NCI-H2171 (cell line): ENCODE measurements around the gene AZGP1.
"Not testable (repeated sequence)": the region's sequence is repeated elsewhere in the genome, so short reads cannot be mapped to it uniquely, and the experiment has no call there.

Experiments
- DNase-seq: peaks from one replicate; lab custom pipeline; 2025; lab: John Stamatoyannopoulos, UW

AZGP1 gene

GRCh38 chr7:99975782-99976521, at the start of gene AZGP1:
Gene AZGP1 (minus strand): TSS chr7:99976031. CDS start chr7:99976020, 11 bp downstream.
- no peak for DNase-seq

DNA sequence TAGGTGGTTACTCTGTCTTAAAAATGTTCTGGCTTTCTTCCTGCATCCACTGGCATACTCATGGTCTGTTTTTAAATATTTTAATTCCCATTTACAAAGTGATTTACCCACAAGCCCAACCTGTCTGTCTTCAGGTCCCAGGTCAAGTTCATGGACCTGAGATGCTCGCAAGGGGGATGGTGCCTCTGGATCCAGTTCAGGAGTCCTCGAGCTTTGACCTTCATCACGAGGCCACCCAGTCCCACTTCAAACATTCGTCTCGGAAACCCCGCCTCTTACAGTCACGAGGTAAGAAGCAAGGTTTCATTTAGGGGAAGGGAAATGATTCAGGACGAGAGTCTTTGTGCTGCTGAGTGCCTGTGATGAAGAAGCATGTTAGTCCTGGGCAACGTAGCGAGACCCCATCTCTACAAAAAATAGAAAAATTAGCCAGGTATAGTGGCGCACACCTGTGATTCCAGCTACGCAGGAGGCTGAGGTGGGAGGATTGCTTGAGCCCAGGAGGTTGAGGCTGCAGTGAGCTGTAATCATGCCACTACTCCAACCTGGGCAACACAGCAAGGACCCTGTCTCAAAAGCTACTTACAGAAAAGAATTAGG, 48.3 kb upstream of the AZGP1 start:
- DNase-seq: no peak

GRCh38 chr7:100023526-100023925, 47.7 kb upstream of the AZGP1 start:
- no peak for DNase-seq

- DNase-seq: no peak
Observed at GRCh38 chr7:100022621-100023020, 46.8 kb upstream of the AZGP1 start.

DNA sequence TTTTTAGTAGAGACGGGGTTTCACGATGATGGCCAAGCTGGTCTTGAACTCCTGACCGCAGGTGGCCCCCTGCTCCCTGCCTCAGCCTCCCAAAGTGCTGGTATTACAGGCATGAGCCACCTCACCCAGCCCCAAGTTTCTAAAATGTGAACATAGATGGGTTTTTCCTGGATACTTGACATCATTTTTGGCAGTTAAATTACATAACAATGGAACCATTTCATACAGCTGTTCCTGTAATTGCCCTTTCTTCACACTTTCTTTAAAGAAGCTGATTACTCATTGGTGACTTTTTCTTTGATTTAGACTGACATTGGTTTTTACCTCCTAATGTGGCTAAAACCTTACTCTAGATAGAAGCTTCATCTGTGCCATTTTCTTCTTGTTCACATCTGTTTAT, 45.5 kb upstream of the AZGP1 start:
- no peak for DNase-seq

- DNase-seq: no peak
Observed at GRCh38 chr7:100019908-100020307, 44.1 kb upstream of the AZGP1 start.

DNA sequence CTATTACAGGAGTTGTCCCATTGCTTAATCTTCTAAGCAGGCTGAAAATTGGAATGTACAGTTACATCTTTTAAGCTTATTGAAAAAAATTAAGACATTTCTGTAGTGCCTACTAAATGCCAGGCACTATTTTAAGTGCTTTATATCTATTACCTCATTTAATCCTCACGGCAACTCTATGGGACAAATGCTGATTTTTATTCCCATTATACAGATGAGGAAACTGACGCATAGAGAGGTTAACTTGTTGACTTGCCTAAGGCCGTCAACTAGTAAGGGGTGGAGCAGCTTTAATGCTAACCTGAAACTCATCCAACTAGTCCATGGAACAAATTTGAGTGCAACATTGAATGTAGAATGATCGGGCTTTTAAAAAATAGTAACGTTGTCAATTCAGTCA, 42.0 kb upstream of the AZGP1 start:
- no peak for DNase-seq

GRCh38 chr7:100017300-100017699, 41.5 kb upstream of the AZGP1 start:
- DNase-seq: no peak

DNA sequence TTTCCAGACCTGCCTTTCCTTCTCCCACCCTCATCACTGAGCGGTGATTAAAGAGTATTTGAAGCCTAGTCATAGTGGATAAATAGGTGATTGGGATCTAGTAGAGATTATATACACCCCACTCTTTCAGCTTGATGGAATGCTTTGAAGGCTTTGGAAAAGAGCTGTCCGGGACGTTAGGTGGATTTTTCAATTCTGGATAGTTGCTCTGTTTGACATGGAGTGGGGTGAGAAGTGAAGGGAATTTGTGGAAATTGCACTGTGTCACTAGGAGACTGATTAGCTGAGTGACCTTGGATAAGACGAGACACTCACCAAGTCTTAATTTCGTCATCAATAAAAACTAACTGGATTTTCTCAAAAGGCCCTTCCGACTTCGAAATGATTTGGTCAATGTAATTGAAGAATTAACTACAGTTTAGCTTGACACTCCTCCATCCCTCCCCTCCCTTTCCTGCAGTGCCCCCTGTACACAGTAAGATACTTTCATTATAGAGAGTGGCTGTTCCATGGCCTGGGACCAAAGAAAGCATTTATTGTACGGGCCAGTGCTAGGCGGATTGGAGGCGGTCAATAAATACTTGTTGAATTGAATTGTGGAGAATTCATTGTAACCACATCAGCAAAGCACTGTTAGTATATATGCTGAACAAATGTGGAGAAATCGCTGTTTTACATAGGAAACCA, 40.5 kb upstream of the AZGP1 start:
- no peak for DNase-seq

DNA sequence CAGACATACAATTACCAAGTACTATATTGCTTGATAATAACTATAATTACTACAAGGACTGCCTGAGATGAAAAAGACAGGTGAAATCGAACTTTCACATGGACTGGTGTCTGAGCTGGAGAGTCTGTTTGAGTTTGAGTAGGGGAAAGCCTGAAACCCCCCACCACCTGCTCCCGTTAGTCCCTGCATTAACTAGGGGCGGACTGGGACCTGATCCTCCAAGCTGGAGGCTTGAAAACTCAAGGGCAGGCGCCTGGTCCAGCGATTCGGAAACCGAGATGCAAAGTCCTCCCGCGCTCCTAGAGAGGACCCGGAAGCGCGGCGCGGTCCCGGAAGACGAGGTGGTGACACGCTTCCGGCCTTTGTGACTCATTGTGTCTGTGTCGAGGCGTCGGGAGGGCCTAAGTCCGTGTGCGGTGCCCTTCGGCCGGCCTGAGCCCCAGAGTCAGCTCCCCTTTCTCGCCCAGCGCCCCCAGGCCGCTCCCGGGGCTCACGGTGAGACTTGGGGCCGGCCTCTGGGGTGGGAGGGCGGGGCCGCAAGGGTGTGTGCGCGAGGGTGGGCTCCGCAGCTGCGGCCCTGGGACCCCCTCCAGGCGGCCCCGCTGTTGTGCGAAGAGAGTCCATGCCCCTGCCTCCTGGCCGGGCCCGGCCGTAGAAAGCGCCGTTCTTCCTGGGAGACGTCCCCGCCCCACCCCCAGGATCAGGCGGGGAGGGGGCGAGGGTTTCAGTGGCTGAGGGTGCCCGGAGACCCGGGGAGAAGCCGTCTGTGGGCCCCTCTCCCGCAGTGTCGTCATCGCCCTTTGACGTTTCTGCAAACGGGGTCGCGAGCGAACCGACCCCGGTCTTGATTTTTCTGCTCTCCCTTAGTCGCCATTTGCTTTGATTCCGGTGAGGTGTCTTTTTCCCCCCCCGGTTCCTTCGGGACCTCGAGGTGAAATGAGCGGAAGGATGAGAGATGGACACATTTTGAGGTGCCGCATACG, 39.7 kb upstream of the AZGP1 start, which contains the start of gene ZKSCAN1:
Gene ZKSCAN1, plus strand, starts transcription at position 365 of the 983 bp plus-strand sequence. CDS start 7,911 bp downstream, outside the sequence.
- DNase-seq: peak; percentile 92

DNA sequence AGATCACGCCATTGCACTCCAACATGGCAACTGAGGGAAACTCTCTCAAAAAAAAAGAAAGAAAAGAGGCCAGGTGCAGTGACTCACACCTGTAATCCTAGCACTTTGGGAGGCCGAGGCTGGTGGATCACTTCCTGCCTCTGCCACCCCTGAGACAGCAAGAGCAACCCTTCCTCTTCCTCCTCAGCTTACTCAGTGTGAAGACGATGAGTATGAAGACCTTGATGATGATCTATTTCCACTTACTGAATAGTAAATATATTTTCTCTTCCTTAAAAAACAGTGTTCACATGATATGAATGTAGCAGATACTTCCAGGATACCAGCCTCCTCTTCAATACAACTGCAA, 37.5 kb upstream of the AZGP1 start:
- no peak for DNase-seq

GRCh38 chr7:100012385-100013327, 36.8 kb upstream of the AZGP1 start:
- DNase-seq: not testable (repeated sequence)

- DNase-seq: no peak
Observed at GRCh38 chr7:100011516-100011915, 35.7 kb upstream of the AZGP1 start.

GRCh38 chr7:100010901-100011300, 35.1 kb upstream of the AZGP1 start:
- DNase-seq: no peak

DNA sequence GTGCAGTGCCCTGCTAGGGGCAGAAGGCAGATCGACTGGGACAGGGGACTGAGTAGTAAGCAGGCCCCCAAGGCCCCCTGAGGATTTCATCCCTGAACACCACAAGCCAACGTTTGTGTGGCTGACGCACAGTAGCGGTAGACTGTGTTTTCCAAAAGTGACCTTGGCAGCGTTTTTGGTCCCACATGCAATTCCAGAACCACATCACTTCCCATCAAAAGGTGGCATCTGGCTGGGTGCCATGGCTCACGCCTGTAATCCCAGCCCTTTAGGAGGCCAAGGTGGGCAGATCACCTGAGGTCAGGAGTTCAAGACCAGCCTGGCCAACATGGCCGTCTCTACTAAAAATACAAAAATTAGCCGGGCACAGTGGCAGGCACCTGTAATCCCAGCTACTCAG, 34.1 kb upstream of the AZGP1 start:
- not testable (repeated sequence) for DNase-seq

GRCh38 chr7:100008525-100008924, 32.7 kb upstream of the AZGP1 start:
- no peak for DNase-seq

DNA sequence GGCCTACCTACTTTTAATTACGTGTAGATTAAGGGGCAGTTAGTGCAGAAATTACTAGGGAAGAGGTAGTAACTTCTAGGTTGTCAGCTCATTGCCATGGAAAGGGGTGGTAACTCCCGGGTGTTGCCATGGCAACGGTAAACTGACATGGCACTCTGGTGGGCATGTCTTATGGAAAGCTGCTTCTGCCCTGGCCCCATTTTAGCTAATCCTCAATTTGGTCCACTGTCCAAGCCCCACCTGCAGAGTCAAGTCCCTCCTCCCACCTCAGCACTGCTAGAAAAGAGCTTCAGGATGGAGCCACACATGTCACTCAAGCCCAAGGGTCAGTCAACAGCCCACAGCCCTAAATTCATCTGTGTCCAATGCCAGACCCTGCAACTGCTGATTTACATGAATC, 32.1 kb upstream of the AZGP1 start:
- no peak for DNase-seq

GRCh38 chr7:100003711-100004661, 28.2 kb upstream of the AZGP1 start:
- no peak for DNase-seq

GRCh38 chr7:100000239-100000638, 24.4 kb upstream of the AZGP1 start:
- no peak for DNase-seq
